Measurements from ENCODE around the gene ADGRV1.
A peak's percentile ranks its signal among the peaks of the same experiment; 100 is the strongest.

The ADGRV1 gene

DNA sequence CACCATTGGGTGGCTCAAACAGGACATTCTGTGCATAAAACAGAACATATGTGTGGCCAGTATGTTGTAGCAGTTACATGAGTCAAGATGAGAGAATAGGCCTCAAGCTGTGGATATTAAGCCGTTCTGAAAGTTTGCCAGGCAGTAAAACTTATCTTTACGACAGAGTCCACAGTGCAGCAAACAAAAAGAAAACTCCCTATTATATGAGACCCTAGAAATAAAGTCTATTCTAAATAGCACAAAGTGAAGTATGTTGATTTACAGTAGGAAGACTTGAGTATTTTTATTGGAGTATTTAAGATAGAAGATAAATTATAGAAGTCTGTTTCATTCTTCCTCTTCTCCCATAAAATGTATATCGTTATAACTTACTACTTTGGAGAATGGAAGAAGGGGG lies 271.5 kb downstream of the ADGRV1 start (continued):
- TF ChIP-seq ZNF423 (tag by site-specific recombination; IDR thresholded peaks at IDR 0.05) (peak; percentile 28; the same call in 1 of the 2 replicates), ZNF366 (tag by site-specific recombination; conservative IDR thresholded peaks at IDR 0.05) (no peak), ZNF610 (tag by site-specific recombination; IDR thresholded peaks at IDR 0.05; ENCODE audit: borderline replicate concordance) (peak; percentile 68; the same call in 1 of the 2 replicates), GLIS1 (tag by site-specific recombination; IDR thresholded peaks at IDR 0.05) (peak; percentile 50; the same call in 1 of the 2 replicates), IKZF3 (tag by site-specific recombination; IDR thresholded peaks at IDR 0.05) (peak; percentile 80), EGR2 (tag by site-specific recombination; IDR thresholded peaks at IDR 0.05; ENCODE audit: low read depth) (no peak), OVOL3 (tag by site-specific recombination; IDR thresholded peaks at IDR 0.05) (peak; percentile 91), ZNF843 (tag by site-specific recombination; IDR thresholded peaks at IDR 0.05) (peak; percentile 99), ZNF488 (tag by site-specific recombination; IDR thresholded peaks at IDR 0.05) (0 out of 2 replicates have a peak, but pooled peaks have one; percentile 56), ZNF664 (tag by site-specific recombination; IDR thresholded peaks at IDR 0.05) (0 out of 2 replicates have a peak, but pooled peaks have one; percentile 22), ZNF670 (tag by site-specific recombination; IDR thresholded peaks at IDR 0.05; ENCODE audit: low read depth) (no peak), MZF1 (tag by site-specific recombination; IDR thresholded peaks at IDR 0.05; ENCODE audit: borderline replicate concordance) (peak; percentile 77; the same call in 1 of the 2 replicates), MEIS1 (CRISPR knock-in tag; IDR thresholded peaks at IDR 0.05; ENCODE audit: borderline replicate concordance) (no peak), ZSCAN30 (tag by site-specific recombination; IDR thresholded peaks at IDR 0.05) (peak; percentile 94; the same call in 1 of the 2 replicates), KLF9 (tag by site-specific recombination; IDR thresholded peaks at IDR 0.05; ENCODE audit: low read depth) (no peak), ZNF596 (tag by site-specific recombination; IDR thresholded peaks at IDR 0.05) (no peak), ZFP41 (tag by site-specific recombination; IDR thresholded peaks at IDR 0.05; ENCODE audit: borderline replicate concordance) (no peak), GLI2 (tag by site-specific recombination; IDR thresholded peaks at IDR 0.05; ENCODE audit: borderline replicate concordance, low read depth) (0 out of 2 replicates have a peak, but pooled peaks have one; percentile 40), FEZF1 (tag by site-specific recombination; IDR thresholded peaks at IDR 0.05) (peak; percentile 94), ZNF561 (tag by site-specific recombination; IDR thresholded peaks at IDR 0.05; ENCODE audit: borderline replicate concordance) (peak; percentile 75; the same call in 1 of the 2 replicates), ZNF16 (tag by site-specific recombination; IDR thresholded peaks at IDR 0.05; ENCODE audit: low read depth) (no peak), ZFP37 (tag by site-specific recombination; IDR thresholded peaks at IDR 0.05) (no peak), SCRT1 (tag by site-specific recombination; IDR thresholded peaks at IDR 0.05; ENCODE audit: borderline replicate concordance) (peak; percentile 85), HOXD13 (CRISPR knock-in tag; IDR thresholded peaks at IDR 0.05; ENCODE audit: borderline replicate concordance) (0 out of 2 replicates have a peak, but pooled peaks have one; percentile 48), YY1 (tag by site-specific recombination; IDR thresholded peaks at IDR 0.05) (peak; percentile 25; the same call in 1 of the 2 replicates), ZNF2 (tag by site-specific recombination; IDR thresholded peaks at IDR 0.05) (0 out of 2 replicates have a peak, but pooled peaks have one; percentile 28), BCL11B (tag by site-specific recombination; IDR thresholded peaks at IDR 0.05; ENCODE audit: low read depth) (peak; percentile 92)
- TF ChIP-seq, protein P1, sequence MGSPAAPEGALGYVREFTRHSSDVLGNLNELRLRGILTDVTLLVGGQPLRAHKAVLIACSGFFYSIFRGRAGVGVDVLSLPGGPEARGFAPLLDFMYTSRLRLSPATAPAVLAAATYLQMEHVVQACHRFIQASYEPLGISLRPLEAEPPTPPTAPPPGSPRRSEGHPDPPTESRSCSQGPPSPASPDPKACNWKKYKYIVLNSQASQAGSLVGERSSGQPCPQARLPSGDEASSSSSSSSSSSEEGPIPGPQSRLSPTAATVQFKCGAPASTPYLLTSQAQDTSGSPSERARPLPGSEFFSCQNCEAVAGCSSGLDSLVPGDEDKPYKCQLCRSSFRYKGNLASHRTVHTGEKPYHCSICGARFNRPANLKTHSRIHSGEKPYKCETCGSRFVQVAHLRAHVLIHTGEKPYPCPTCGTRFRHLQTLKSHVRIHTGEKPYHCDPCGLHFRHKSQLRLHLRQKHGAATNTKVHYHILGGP (tag by site-specific recombination; IDR thresholded peaks at IDR 0.05): 0 out of 2 replicates have a peak, but pooled peaks have one; percentile 6
- TF ChIP-seq, protein P2, sequence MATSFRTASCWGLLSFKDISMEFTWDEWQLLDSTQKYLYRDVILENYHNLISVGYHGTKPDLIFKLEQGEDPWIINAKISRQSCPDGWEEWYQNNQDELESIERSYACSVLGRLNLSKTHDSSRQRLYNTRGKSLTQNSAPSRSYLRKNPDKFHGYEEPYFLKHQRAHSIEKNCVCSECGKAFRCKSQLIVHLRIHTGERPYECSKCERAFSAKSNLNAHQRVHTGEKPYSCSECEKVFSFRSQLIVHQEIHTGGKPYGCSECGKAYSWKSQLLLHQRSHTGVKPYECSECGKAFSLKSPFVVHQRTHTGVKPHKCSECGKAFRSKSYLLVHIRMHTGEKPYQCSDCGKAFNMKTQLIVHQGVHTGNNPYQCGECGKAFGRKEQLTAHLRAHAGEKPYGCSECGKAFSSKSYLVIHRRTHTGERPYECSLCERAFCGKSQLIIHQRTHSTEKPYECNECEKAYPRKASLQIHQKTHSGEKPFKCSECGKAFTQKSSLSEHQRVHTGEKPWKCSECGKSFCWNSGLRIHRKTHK (tag by site-specific recombination; IDR thresholded peaks at IDR 0.05): no peak
- TF ChIP-seq, protein P3, sequence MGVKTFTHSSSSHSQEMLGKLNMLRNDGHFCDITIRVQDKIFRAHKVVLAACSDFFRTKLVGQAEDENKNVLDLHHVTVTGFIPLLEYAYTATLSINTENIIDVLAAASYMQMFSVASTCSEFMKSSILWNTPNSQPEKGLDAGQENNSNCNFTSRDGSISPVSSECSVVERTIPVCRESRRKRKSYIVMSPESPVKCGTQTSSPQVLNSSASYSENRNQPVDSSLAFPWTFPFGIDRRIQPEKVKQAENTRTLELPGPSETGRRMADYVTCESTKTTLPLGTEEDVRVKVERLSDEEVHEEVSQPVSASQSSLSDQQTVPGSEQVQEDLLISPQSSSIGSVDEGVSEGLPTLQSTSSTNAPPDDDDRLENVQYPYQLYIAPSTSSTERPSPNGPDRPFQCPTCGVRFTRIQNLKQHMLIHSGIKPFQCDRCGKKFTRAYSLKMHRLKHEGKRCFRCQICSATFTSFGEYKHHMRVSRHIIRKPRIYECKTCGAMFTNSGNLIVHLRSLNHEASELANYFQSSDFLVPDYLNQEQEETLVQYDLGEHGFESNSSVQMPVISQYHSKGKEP (tag by site-specific recombination; IDR thresholded peaks at IDR 0.05): peak; percentile 48; the same call in 1 of the 2 replicates
- TF ChIP-seq, protein P4, sequence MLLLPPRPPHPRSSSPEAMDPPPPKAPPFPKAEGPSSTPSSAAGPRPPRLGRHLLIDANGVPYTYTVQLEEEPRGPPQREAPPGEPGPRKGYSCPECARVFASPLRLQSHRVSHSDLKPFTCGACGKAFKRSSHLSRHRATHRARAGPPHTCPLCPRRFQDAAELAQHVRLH (tag by site-specific recombination; IDR thresholded peaks at IDR 0.05): peak; percentile 93
